ENCODE data around the gene TRABD2B.

- TF ChIP-seq, protein P1, sequence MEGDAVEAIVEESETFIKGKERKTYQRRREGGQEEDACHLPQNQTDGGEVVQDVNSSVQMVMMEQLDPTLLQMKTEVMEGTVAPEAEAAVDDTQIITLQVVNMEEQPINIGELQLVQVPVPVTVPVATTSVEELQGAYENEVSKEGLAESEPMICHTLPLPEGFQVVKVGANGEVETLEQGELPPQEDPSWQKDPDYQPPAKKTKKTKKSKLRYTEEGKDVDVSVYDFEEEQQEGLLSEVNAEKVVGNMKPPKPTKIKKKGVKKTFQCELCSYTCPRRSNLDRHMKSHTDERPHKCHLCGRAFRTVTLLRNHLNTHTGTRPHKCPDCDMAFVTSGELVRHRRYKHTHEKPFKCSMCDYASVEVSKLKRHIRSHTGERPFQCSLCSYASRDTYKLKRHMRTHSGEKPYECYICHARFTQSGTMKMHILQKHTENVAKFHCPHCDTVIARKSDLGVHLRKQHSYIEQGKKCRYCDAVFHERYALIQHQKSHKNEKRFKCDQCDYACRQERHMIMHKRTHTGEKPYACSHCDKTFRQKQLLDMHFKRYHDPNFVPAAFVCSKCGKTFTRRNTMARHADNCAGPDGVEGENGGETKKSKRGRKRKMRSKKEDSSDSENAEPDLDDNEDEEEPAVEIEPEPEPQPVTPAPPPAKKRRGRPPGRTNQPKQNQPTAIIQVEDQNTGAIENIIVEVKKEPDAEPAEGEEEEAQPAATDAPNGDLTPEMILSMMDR (IDR thresholded peaks at IDR 0.05), result no peak
- no peak for TF ChIP-seq FOXK1 (CRISPR knock-in tag; IDR thresholded peaks at IDR 0.05)
These were observed 156.6 kb downstream of the TRABD2B start for GRCh38 chr1:47840393-47841190.

All from WTC11 (cell line).